IMR-90 (cell line): ENCODE results near the gene PRSS33.

Source experiments
- CEBPB ChIP-seq: IDR thresholded peaks from 2 replicates; pipeline ENCODE4 v1.6.1; 2012; ENCODE audit warnings: low read depth, low read length, improper control_type of control experiment
- CTCF ChIP-seq: conservative IDR thresholded peaks from 2 replicates; pipeline ENCODE4 v1.5.1; 2012; ENCODE audit warnings: mild to moderate bottlenecking, low read depth, low read length, improper control_type of control experiment
- ELK1 ChIP-seq: fragments of 150-350 bp; IDR thresholded peaks from 2 replicates; pipeline ENCODE4 v1.6.1; 2016; ENCODE audit warnings: low read depth, mild to moderate bottlenecking, low read length, moderate library complexity, borderline replicate concordance
- FOS ChIP-seq: fragments of 150-350 bp; IDR thresholded peaks from 2 replicates; pipeline ENCODE4 v1.6.1; 2016; ENCODE audit warnings: low read depth, low read length
- MAZ ChIP-seq: IDR thresholded peaks from 2 replicates; pipeline ENCODE4 v1.6.1; 2012; ENCODE audit warnings: low read depth, mild to moderate bottlenecking, low read length, improper control_type of control experiment, moderate library complexity, borderline replicate concordance
- MXI1 ChIP-seq: IDR thresholded peaks from 2 replicates; pipeline ENCODE4 v1.6.1; 2012; ENCODE audit warnings: low read depth, mild to moderate bottlenecking, low read length, moderate library complexity, borderline replicate concordance
- POLR2A ChIP-seq: IDR thresholded peaks from 2 replicates; pipeline ENCODE4 v1.6.1; 2012; ENCODE audit warnings: mild to moderate bottlenecking, low read depth, low read length

- TF ChIP-seq MXI1 (no peak), FOS (no peak), CTCF (no peak), CEBPB (no peak), ELK1 (no peak), MAZ (no peak), POLR2A (no peak)
These were observed 30.0 kb downstream of the PRSS33 start for GRCh38 chr16:2757344-2757743.
